Muscle of leg (tissue), 11 donors: ENCODE data around the gene MIGA2. TPM values are rescaled to one million over a fixed set of nuclear protein-coding genes. Genes with fewer than 3 reads are reported as not detected.

Experiments used
- DNase-seq: peaks from one replicate; pipeline ENCODE4 v3.0.0; 2013
- H3K27ac ChIP-seq: one replicate; pipeline ENCODE4 v1.5.1; 2013; ENCODE audit warnings: mild to moderate bottlenecking, low read length, control low read depth
- H3K27me3 ChIP-seq: one replicate; pipeline ENCODE4 v1.6.1; 2013; ENCODE audit warnings: low read length; ENCODE audit not compliant: control insufficient read depth, insufficient read depth
- H3K36me3 ChIP-seq: one replicate; pipeline ENCODE4 v1.6.1; 2013; ENCODE audit warnings: low read length; ENCODE audit not compliant: control insufficient read depth, insufficient read depth
- H3K4me1 ChIP-seq: one replicate; pipeline ENCODE4 v1.6.1; 2013; ENCODE audit warnings: low read length; ENCODE audit not compliant: control insufficient read depth, insufficient read depth
- H3K4me3 ChIP-seq: one replicate; pipeline ENCODE4 v1.5.1; 2013; ENCODE audit warnings: low read length, control low read depth
- H3K9me3 ChIP-seq: replicated peaks from 2 replicates; pipeline ENCODE4 v1.6.1; 2013; ENCODE audit warnings: low read depth, low read length; ENCODE audit not compliant: control insufficient read depth
- WGBS: methylation state at CpG from one replicate; pipeline ENCODE4 v1.1.5; 2013; ENCODE audit warnings: missing lambda C conversion rate; ENCODE audit not compliant: insufficient coverage; 5-methylcytosine and 5-hydroxymethylcytosine counted together
- polyA plus RNA-seq, 8 donors: library from polyadenylated mRNA; unstranded; fragments of 120-200 nt; gene quantifications; one replicate each; pipeline versions ENCODE4 v1.2.1 to v1.2.3, GENCODE V29; 2013; ENCODE audit warnings: inconsistent platforms in 1 of 8, low replicate concordance in 1 of 8; ENCODE audit not compliant: insufficient read length in 8 of 8, insufficient read depth in 1 of 8
- total RNA-seq: library from RNA; stranded (reverse); fragments of 120-200 nt; gene quantifications from one replicate; pipeline ENCODE4 v1.2.4, GENCODE V29; 2013

Gene MIGA2
- total and polyA plus RNA-seq, 9 donors = 12.4 to 18.2 (median 14.7) TPM

DNA sequence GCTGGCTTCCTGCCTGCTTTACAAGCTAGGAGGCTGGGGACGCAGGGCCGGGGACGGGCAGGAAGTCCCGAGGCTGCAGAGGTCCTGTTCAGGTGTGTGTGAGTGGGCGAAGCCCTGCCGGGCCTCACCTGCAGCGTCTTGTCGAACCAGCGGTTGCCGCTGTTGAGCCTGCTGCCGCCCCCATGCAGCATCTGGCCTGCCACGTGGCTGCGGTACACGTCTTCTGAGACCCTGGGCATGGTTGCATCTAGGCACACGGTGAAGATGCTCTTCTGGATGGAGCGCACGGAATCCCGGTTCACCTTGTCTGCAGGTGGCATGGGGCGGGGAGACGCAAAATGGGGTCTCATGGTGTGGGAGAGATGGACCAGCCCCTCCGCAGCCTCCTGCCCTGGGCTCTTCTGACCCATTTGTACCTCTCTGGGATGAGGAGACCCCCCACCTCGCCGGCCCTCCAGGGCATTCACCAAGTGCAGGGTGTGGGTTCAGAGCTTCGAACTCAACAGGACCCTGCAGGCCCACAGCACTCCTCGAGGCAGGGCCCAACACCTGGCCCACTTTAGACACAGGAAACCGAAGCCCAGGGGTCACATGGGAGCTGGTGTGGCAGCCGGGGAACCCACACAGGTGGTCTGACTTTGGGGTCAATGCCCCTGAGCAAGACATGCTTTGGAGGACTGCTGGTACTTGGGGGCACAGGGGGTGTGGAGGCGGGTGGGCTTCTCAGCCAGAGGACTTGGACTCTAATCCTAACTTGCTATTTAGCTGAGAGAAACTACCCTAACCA is 64.2 kb downstream of the MIGA2 start:
- DNase-seq = no peak
- 59% methylated on average over 18 of the region's 28 CpGs for WGBS
- no peak overlapping the region for H3K4me3 ChIP-seq
- H3K27ac ChIP-seq = no peak overlapping the region
- no peaks in the 10 kb centered on the region for H3K27me3 ChIP-seq
- peaks cover 17% of the 10 kb centered on the region for H3K4me1 ChIP-seq
- H3K9me3 ChIP-seq = no peaks in the 10 kb centered on the region
- H3K36me3 ChIP-seq = peaks cover 39% of the 10 kb centered on the region

DNA sequence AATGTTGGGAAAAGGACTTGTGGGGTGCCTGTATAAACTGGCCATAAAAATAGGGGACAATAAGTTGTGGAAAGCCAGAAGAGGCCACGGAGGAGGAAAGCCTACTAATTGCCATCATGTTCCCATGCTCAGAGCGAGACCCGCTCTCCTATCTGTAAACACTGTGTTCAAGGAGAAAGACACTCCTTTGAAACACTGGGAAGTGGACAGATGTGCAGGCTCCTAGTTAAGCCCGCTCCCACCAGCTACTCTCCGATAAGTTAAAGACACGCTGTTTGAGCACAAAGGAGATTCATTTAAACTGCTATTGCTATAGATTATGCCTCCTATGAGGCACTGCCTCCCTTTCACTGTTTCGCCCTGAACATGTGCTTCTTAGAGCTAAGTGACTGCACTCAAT is 64.9 kb downstream of the MIGA2 start:
- H3K27me3 ChIP-seq = no peaks in the 10 kb centered on the region
- DNase-seq = no peak
- 95% methylated on average over 2 of the region's 7 CpGs for WGBS
- H3K27ac ChIP-seq = no peak overlapping the region
- H3K9me3 ChIP-seq = no peaks in the 10 kb centered on the region
- peaks cover 39% of the 10 kb centered on the region for H3K36me3 ChIP-seq
- H3K4me1 ChIP-seq = peaks cover 17% of the 10 kb centered on the region
- H3K4me3 ChIP-seq = no peak overlapping the region

DNA sequence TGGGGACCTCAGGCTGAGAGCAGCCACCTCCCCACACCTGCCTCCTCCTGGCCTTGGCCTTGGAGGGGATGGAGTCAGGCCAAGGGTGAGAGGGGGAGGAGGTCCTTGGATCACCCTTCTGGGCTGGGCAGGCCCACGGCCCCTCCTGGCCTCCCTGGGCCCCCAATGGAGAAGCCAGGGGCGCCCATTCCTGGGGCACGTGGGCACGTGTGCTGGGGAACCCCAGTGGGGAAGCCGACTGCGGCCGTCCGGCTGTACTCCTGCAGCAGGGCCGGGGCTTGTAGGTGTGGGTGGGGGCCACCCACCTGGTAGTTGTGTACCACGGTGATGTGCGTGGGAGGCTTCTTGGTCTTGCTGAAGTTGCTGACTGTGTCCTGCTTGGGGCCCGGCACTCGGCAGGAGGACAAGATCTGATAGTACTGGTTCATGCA is 65.7 kb downstream of the MIGA2 start:
- H3K36me3 ChIP-seq = peaks cover 40% of the 10 kb centered on the region
- H3K27ac ChIP-seq = peak overlapping the region; percentile 29
- no peaks in the 10 kb centered on the region for H3K27me3 ChIP-seq
- WGBS = 80% methylated on average over 9 of the region's 13 CpGs
- no peak for DNase-seq
- no peak overlapping the region for H3K4me3 ChIP-seq
- peaks cover 17% of the 10 kb centered on the region for H3K4me1 ChIP-seq
- no peaks in the 10 kb centered on the region for H3K9me3 ChIP-seq

DNA sequence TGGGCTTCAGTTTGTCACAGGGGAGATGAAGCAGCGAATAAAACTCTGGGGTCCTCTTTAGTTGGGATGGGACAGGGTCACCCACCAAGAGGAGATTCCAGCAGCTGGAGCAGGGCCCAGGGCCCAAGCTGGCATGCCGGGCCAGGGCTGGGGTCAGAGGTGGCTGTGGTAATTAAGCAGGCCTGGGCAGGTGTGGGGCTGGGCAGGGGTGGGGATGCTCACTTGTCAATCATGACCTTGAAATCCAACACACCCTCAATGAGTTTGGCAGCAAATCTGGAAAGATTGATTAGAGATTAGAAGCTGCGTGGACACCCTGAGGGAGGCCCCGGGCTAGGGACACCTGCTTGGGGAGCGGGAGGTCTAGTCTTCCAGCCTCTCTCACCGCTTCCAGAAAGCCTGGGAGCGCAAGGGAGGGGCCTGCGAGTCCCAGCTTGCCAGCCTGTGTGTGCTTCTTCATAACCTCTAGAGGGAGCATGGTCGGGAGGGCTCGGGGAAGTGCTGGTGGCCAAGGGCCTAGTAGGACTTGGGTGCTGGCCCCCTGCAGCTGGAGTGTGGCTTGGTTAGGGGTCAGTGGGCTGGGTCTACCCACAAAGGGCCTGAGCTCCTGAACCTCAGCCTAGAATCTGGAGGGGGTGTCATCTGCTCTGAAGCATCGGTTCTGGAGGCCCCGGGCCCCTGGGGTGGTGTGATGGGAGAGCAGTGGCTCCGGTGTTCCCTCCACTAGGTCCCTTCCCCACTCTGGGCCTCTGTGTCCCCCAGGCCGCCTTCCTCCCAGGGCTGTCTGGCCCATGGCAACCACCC is 66.6 kb downstream of the MIGA2 start:
- 20% methylated on average over 9 of the region's 14 CpGs for WGBS
- Histone ChIP-seq H3K9me3 (no peaks in the 10 kb centered on the region), H3K4me3 (no peak overlapping the region), H3K27ac (peak overlapping the region; percentile 47), H3K36me3 (peaks cover 39% of the 10 kb centered on the region), H3K4me1 (peaks cover 17% of the 10 kb centered on the region), H3K27me3 (no peaks in the 10 kb centered on the region)
- peak; percentile 47 for DNase-seq

DNA sequence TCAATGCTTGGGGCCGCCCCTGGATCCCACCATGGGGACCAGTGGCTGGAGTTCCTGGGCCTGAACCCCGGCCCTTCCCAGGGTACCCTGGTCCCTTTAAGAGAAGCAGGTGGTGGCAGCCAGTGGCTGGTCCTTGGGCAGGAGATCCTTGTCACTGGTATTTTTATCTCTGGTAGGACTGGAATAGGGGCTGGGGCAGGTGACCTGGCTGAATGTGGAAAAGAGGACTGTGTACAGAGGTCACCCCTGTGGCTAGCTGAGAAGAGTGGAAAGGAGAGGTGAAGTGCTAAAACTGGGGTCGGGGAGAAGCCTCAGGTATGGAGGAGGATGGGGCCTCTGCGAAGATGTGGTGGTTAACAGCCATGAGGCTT is 67.2 kb downstream of the MIGA2 start:
- H3K36me3 ChIP-seq = peaks cover 41% of the 10 kb centered on the region
- no peak overlapping the region for H3K4me3 ChIP-seq
- H3K27ac ChIP-seq = peak overlapping the region; percentile 47
- H3K9me3 ChIP-seq = no peaks in the 10 kb centered on the region
- WGBS = 95% methylated on average over 4 of the region's 4 CpGs
- DNase-seq = no peak
- H3K4me1 ChIP-seq = peaks cover 20% of the 10 kb centered on the region
- H3K27me3 ChIP-seq = no peaks in the 10 kb centered on the region

DNA sequence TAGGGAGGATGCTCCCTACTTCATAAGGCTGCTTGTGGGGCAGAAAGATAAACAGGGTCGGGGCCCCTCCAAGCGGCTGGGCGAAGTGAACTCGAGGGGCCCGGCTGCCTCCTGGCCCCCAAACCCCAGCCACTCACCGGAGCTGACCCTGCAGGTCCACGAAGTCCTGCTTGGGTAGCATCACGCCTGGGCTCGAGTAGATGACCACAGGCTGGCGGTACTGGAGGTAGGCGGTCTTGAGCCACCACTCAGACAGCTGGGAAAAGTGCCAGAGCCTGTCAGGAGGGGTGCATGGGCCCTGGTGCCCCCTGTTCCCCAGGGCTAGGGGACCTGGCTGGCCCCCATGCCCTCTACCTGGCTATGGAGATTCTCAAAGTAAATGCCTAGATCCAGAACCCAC is 67.6 kb downstream of the MIGA2 start:
- Histone ChIP-seq H3K4me1 (peaks cover 25% of the 10 kb centered on the region), H3K27ac (no peak overlapping the region), H3K36me3 (peaks cover 44% of the 10 kb centered on the region), H3K9me3 (no peaks in the 10 kb centered on the region), H3K4me3 (no peak overlapping the region), H3K27me3 (no peaks in the 10 kb centered on the region)
- WGBS = 98% methylated on average over 9 of the region's 11 CpGs
- DNase-seq = no peak

DNA sequence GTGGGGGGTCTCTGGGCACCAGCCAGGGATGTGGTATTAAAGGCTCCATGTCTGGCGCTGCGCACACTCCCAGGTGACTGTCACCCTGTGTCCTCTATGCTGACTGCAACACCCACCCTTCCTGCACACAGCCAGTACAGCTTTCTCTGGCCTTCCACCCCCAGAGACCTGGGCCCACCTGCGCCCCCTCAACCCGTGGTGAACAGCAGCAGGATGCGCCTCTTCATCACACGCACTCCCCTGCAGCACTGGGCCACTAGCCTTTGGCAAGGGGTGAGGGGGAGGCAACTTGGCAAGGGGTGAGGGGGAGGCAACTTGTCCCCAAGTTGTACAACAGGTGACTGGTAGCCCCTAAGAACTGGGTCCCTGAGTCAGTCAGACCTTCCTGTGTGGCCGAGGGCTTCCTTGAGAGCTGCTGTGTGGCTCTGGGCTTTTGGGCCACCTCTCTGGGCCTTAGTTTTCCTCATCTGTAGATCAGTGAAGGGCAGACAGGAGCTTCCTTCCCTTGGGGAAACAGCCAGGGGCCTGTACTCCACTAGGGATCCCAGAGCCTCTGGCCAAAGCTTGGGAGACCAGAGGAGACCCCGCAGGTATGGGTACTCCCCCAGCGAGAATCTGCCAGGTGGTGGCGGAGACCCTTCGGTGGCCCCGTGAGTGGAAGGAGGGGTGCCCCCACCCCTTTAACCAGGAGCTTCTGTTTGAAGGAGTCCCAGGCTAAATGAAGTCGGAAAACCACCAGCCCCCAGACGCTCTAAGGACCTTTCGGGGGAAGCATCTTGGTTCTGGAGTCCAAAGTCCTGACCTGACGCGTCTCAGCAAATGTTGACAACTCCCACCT is 69.7 kb downstream of the MIGA2 start:
- Histone ChIP-seq H3K4me3 (no peak overlapping the region), H3K27me3 (no peaks in the 10 kb centered on the region), H3K9me3 (no peaks in the 10 kb centered on the region), H3K27ac (no peak overlapping the region), H3K4me1 (peaks cover 36% of the 10 kb centered on the region), H3K36me3 (peaks cover 41% of the 10 kb centered on the region)
- DNase-seq = no peak
- 90% methylated on average over 13 of the region's 17 CpGs for WGBS

DNA sequence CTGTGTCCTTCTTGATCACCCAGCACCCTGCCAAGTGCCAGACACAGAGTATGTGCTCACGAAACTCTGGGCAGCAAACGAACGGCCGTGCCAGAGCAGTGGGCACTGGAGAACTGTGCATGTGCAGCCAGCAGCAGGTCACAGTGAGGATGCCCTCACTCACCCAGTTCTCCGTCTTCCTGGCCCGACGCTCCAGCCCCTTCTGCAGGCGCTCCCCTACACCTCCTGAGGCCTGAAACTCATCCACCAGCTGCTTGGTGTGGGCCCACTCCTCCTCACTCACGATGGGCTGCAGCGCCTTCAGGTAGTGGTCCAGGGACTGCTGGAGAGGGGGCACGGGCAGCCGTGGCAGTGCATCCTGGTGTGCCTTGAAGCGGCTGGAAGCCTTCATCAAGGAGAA is 71.2 kb downstream of the MIGA2 start:
- H3K4me1 ChIP-seq = peaks cover 39% of the 10 kb centered on the region
- no peak for DNase-seq
- H3K9me3 ChIP-seq = no peaks in the 10 kb centered on the region
- H3K27ac ChIP-seq = no peak overlapping the region
- H3K27me3 ChIP-seq = no peaks in the 10 kb centered on the region
- H3K36me3 ChIP-seq = peaks cover 28% of the 10 kb centered on the region
- no peak overlapping the region for H3K4me3 ChIP-seq
- WGBS = 87% methylated on average over 13 of the region's 13 CpGs

DNA sequence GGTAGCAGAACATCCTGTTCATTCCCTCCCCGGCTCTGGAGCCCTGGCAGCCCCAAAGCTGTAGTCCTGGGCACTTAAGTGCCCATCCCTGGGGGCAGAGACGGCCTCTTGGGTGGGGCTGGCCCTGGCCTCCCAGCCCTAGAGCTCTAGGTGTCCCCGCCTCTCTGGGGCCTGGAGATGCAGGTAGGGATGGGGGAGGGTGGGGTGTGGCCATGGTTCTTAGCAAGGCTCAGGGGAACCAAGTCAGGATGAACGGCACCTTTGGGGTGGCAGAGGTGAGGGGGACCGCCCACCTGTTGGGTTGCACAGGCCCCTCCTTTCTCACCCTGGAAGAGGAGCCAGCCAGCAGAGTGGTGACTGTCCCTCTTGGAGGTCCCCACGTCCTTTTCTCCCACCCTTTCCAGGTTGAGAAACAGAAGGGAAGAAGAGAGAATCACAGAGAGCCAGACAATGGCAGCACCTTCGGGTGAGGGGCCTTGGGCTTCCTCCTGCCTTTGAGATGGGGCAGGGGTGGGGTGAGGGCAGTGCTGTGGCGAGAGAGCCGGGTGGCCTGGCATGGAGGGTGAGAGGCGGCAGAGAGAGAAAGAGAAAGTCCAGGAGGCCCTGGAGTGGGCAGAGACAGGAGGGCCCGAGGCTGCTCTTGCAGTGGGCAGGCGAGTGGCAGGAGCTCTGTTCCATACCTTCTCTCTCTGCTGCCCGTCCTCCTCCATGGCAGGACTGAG is 71.8 kb downstream of the MIGA2 start:
- Histone ChIP-seq H3K36me3 (peaks cover 28% of the 10 kb centered on the region), H3K4me1 (peaks cover 33% of the 10 kb centered on the region), H3K27ac (no peak overlapping the region), H3K4me3 (no peak overlapping the region), H3K27me3 (no peaks in the 10 kb centered on the region), H3K9me3 (no peaks in the 10 kb centered on the region)
- WGBS = 90% methylated on average over 6 of the region's 13 CpGs
- DNase-seq = no peak
